ENCODE data around the gene B3GALT6. TPM values are rescaled to one million over a fixed set of nuclear protein-coding genes. Genes with fewer than 3 reads are reported as not detected.
A peak's percentile ranks its signal among the peaks of the same experiment; 100 is the strongest.

Gene B3GALT6
- total RNA-seq, 1 donor from 2014 or later = 30.4 TPM

- DNase-seq (ENCODE audit: low read depth in 2 of 2) = peak; percentile 20 to 49
These were observed 30.9 kb upstream of the B3GALT6 start for GRCh38 chr1:1200876-1201810.

DNA sequence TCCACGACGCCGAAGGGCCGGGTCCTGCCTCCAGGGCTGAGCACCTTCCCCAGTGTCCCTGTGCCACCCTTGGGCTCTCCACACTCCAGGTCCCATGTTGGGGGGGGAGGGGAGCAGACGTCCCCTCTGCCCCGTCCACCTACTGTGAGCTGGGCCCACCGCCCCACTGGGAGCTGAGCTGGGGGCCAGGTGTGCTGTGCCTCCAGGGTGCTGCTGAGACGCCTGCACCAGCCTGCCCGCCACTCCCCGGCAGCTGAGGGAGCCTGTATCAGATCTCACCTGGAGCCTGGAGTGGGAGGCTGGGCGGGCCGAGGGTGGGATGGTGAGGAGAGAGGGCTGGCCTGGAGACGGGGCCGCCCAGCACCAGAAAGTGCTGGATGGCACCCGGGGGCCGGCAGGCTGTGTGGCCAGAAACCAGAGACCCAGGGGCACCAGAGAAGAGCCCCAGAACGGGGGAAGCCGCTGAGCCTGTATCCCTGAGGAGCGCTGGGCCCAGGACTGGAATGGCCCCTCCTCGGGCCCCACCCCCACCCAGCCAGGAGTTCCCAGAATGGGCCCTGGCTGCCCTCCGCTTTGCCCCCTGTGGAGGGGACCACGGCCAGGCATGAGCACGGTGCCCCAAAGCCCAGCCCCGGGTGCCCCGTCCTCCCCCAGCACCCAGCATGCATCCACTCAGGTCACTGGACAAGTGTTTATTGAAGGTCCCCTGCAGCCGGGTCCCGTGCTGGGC, 29.0 kb upstream of the B3GALT6 start:
- no peak for DNase-seq (ENCODE audit: low read depth in 2 of 2)

DNA sequence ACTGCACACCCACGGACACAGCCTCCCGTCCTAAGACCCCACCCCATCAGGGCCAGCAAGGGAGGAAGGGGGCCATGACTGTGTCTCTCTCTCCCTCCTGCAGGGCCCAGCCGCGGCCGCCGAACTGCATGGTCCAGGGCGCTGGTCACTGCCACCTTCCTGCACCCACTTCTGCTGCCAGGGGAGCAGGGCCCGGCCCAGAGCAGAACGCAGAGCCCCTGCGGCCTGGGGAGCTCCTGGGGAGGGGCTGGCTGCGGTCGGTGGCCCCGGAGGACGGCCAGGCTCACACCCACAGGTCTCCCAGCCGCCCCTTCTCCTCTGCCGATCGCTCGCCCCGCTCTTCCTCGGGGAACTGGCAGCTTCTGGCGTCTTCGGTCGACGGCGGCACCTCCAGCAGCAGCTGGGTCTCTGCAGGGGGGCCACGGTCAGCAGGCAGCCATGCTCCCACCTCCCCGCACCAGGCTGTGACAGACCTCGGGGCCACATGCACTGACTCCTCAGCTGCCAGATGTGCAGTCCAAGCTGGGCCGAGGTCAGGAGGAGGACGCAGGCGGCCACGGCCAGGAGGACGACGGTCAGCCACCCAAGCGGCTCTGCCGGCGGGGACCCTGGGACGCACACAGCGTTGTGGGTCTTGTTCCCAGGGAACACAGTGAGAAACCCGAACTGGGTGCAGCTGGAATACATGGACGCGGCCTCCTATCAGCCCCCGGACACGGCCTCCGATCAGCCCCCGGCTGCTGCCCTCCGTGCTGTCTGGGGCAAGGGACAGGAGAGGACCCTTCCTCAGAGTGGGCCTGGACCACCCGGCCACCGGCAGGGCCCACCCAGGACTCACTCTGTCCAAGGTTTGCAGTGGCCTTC, 28.2 kb upstream of the B3GALT6 start:
- no peak for DNase-seq (ENCODE audit: low read depth in 2 of 2)

DNA sequence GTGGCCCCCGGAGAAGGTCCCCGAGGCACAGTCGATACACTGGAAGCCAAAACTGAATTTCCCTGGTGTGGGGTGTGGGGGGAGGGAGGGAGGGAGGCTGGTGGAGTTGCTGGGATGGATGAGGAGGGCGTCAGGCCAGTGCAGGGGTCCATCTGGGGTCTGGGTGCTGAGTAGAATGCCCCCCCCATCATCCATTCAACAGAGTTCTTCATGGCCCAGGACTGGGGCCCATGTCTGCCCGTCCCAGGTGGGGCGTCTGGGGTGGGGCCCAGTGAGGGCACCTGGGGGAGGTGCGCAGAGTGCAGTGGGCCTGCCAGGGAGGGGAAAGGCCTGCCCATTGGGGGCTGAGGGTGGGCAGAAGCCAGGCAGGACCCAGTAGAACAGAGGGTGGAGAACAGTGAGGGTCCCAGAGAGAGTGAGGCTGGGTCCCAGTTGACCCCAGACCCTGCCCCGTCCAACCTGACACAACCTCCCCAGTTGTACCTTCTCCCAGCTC, 27.6 kb upstream of the B3GALT6 start:
- no peak for DNase-seq (ENCODE audit: low read depth in 2 of 2)

GRCh38 chr1:1204998-1205768, 26.9 kb upstream of the B3GALT6 start:
- no peak for DNase-seq (ENCODE audit: low read depth in 2 of 2)

DNA sequence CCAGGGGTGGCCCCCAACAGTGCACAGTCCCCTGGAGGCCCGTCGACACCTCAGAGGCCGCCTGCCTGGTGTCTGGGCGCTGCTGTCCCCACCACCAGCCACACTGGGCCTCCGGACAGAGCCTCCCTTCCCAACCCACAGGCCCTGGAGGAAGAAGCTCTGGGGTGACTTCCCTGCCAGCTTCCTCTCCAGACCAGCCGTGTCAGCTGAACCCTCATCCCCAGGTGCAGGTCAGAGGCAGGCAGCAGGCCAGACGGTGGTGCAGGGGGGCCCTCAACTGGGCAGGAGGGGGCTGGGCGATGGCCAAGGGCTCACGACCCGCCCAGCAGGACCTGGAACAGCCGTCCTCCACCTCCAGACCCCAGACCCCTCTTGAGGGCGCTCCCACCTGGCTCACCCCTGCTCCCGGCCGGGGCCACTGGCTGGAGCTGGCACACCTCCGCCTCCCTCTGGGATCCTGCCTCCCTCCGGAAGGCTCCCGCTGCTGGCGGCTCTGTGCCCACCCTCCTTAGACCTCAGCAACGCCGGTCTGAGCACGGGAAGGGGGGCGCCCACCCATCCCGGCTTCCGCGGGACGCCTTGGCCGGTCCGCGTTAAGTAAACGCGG, 26.2 kb upstream of the B3GALT6 start:
- no peak for DNase-seq (ENCODE audit: low read depth in 2 of 2)

- no peak for DNase-seq (ENCODE audit: low read depth in 2 of 2)
These were observed 25.6 kb upstream of the B3GALT6 start, which contains the start of gene TNFRSF18 for GRCh38 chr1:1206376-1206965. Gene TNFRSF18, minus strand, starts transcription at chr1:1206592. Its CDS starts 21 bp downstream, at chr1:1206571.

DNA sequence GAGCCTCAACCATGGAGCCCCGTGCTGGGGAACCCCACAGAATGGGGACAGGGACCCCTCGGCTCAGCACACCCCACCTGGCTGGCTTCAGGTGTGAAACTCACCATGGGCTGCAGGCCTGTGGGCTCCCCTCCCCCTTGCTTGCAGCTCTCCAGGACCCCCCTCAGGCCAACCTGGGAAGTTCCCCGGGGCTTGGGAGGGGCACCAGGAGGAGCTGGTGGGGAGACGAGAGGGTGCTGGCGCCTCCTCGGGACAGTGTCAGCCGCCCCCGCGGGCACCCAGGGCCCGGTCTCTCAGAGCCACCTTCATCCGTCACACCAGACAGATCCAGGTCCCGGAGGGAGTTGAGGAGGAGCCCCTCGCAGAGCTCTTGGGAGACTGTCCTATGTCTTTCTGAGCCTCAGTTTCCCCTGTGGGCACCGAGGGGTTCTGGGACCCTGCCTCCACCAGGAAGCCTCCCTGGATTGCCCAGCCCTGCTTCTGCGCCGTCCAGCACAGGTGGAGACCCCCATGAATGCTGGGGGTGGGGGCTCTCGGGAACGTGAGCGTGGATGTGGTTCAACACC, 25.0 kb upstream of the B3GALT6 start:
- DNase-seq (ENCODE audit: low read depth in 2 of 2) = no peak

DNA sequence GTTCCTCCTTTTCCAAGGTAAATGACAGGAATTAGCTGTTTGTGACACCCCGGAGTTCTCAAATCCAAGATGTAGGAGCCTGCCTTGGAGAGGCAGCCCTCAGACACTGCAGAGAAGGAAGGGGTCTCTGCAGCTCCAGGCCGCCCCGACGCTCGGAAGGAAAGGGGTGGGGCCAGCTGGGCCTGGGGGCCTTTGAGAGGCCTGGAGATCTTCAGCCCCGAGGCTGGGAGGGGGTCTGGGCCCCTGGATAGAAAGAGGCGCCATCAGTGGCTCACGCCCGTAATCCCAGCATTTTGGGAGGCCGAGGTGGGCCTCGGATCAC, 24.5 kb upstream of the B3GALT6 start:
- no peak for DNase-seq (ENCODE audit: low read depth in 2 of 2)

- no peak for DNase-seq (ENCODE audit: low read depth in 2 of 2)
These were observed 23.2 kb upstream of the B3GALT6 start for GRCh38 chr1:1208713-1209433.

DNA sequence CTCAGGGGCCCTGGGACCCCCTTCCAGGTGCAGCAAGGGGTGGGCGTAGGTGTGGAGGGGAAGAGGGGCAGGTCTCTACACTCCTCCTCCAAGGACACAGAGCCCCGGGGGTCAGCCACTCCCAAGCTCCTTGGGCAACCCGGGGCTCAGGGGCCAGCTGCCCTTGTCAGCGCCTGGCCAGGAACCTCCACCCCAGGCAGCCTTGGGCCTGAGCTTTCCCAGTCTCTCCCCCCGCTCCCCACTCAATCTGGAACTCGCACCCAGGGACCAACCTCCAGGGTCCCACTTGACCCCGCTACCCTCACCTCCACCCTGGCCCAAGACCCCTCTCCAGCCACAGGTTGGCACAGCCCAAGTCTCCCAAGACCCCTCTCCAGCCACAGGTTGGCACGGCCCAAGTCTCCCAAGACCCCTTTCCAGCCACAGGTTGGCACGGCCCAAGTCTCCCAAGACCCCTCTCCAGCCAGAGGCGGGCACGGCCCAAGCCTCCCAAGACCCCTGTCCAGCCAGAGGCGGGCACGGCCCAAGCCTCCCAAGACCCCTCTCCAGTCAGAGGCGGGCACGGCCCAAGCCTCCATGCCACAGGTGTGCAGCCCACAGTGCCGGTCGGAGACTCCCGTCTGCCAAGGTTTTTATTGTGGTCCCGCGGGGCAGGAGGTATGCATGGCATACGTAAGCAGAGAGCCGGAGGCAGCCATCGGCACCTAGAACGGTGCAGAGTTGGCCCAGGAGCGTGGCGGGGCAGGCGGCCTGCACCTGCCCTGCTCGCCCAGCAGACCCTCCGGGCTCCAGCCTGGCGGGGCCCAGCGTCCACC, 21.1 kb upstream of the B3GALT6 start:
- no peak for DNase-seq (ENCODE audit: low read depth in 2 of 2)

GRCh38 chr1:1211541-1212441, 20.2 kb upstream of the B3GALT6 start:
- DNase-seq (ENCODE audit: low read depth in 2 of 2) = no peak

- peak; percentile 75 to 84 for DNase-seq (ENCODE audit: low read depth in 2 of 2)
These were observed 19.2 kb upstream of the B3GALT6 start for GRCh38 chr1:1212780-1213344.

DNA sequence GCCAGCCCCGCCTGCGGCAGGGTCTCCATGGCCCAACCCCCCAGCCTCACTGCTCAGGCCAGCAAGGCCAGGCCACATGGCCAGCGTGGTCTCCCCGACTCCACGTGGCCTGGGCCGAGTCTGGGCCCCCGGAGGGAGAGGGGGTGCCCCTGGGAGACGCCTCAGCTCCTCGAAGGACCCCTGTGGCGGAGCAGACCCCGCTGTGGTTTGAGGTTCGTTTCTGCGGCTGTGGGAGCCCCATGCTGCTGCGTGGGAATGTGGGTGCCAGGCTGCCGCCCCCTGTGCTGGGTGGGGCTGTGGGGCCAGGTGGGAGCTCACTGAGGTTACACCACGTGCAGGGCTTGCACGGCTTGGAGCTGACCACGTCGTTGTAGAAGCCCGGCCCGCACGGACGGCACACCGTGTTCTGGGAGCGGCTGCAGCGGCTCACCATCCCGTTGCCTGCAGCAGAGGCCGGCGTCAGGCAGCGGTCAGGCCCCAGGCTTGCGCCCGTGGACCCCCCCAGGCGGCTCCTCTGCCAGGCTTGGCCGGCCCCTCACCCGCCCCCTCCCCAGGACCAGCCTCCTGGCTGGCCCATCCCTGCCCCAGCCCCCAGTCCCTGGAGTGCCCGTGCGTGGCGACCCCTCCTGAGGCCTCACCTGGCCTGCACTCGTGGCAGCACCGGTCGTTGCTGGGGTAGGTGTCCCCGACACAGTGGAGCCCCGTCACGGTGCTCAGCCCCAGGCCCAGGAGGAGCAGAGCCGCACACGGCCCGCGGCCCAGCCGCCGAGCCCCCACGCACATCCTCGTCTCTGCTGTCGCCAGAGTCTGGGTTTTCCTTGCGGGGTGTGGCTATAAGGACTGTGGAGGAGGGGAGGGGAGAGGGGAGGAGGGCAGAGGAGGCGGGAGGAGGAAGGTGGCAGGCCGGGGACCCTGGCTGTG, 18.4 kb upstream of the B3GALT6 start, which contains the start of gene TNFRSF4:
Gene TNFRSF4 (minus strand): TSS at position 809 of the 921 bp plus-strand sequence. CDS start 26 bp downstream, at position 783.
- DNase-seq (ENCODE audit: low read depth in 2 of 2) = peak in 1 of 2 donors; percentile 22

DNA sequence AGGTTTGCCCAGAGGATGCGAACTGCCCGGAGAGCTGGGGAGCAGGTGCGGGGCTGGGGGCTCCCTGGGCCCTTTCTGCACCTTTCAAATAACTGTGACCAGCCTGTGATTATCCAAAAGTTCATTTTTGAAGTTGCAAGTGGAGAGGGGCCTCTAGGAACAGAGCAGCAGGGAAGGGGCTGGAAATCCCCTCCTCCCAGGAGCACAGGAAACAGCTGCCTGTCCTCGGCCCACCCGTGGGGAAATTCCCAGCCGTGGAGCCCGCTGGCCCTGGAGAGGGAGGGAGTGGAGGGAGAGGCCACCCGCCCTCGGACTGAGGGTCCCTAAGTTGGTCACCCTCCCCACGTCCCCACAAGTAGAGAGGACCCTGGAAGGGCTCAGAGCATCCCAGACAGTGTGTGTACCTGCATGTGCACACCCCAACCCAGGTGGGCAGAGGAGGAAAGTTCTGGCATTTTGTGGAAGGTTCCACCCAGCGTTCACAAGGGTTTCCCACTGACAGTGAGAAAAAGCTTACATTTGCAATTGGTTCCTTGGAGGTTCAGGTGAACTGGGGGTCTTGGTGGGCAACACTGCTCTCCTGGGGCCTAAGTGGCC, 16.9 kb upstream of the B3GALT6 start:
- DNase-seq (ENCODE audit: low read depth in 2 of 2) = peak; percentile 47 to 55

All from lung microvascular endothelial cell (primary cell).